SJCRH30 (cell line): ENCODE measurements around the gene ASAP2. TPM values are rescaled to one million over a fixed set of nuclear protein-coding genes. Genes with fewer than 3 reads are reported as not detected.

Experiments used
- DNase-seq, 2 experiments: peaks; one replicate each; pipeline ENCODE4 v3.0.0-alpha.2; 2015 to 2020
- H3K27ac ChIP-seq: fragments of 250-450 bp; sonication (Bioruptor Pico); 2 replicates; pipeline ENCODE4 v1.5.1; 2020; ENCODE audit warnings: mild to moderate bottlenecking, moderate library complexity
- H3K27me3 ChIP-seq: fragments of 250-450 bp; sonication (Bioruptor Pico); 2 replicates; pipeline ENCODE4 v1.5.1; 2020; ENCODE audit warnings: mild to moderate bottlenecking, moderate library complexity
- H3K36me3 ChIP-seq: fragments of 250-450 bp; sonication (Bioruptor Pico); 2 replicates; pipeline ENCODE4 v1.5.1; 2020; ENCODE audit warnings: mild to moderate bottlenecking, moderate library complexity
- H3K4me1 ChIP-seq: fragments of 250-450 bp; sonication (Bioruptor Pico); 2 replicates; pipeline ENCODE4 v1.5.1; 2020; ENCODE audit warnings: mild to moderate bottlenecking, moderate library complexity
- H3K4me3 ChIP-seq: fragments of 250-450 bp; sonication (Bioruptor Pico); 2 replicates; pipeline ENCODE4 v1.5.1; 2020; ENCODE audit warnings: mild to moderate bottlenecking, moderate library complexity
- H3K9me3 ChIP-seq: fragments of 250-450 bp; sonication (Bioruptor Pico); replicated peaks from 2 replicates; pipeline ENCODE4 v1.5.1; 2020; ENCODE audit warnings: mild to moderate bottlenecking, moderate library complexity
- total RNA-seq: library from RNA; depleted of rRNA; stranded (reverse); fragments of >200 nt; shearing (Covaris generic); gene quantifications from 2 replicates; pipeline ENCODE4 v1.2.3, GENCODE V29; 2014; rRNA removed

ASAP2 gene
- total RNA-seq, 1 experiment from 2014 or later = 32.6 TPM

- Histone ChIP-seq H3K4me3 (peak overlapping the region; percentile 91), H3K27me3 (no peaks in the 10 kb centered on the region), H3K9me3 (no peaks in the 10 kb centered on the region), H3K4me1 (peaks cover 10% of the 10 kb centered on the region), H3K36me3 (peaks cover 5% of the 10 kb centered on the region), H3K27ac (peak overlapping the region; percentile 64; the same call in 1 of the 2 replicates)
- no peak for DNase-seq
Measured at GRCh38 chr2:9424447-9425164, 218.0 kb downstream of the ASAP2 start.

GRCh38 chr2:9428965-9429577, 222.5 kb downstream of the ASAP2 start:
- DNase-seq = no peak
- H3K4me3 ChIP-seq = no peak overlapping the region
- peaks cover 10% of the 10 kb centered on the region for H3K4me1 ChIP-seq
- peaks cover 42% of the 10 kb centered on the region for H3K36me3 ChIP-seq
- H3K27ac ChIP-seq = no peak overlapping the region
- no peaks in the 10 kb centered on the region for H3K9me3 ChIP-seq
- H3K27me3 ChIP-seq = no peaks in the 10 kb centered on the region

GRCh38 chr2:9430316-9431293, 224.0 kb downstream of the ASAP2 start:
- Histone ChIP-seq H3K9me3 (no peaks in the 10 kb centered on the region), H3K36me3 (peaks cover 47% of the 10 kb centered on the region), H3K4me1 (no peaks in the 10 kb centered on the region), H3K27ac (no peak overlapping the region), H3K27me3 (no peaks in the 10 kb centered on the region), H3K4me3 (no peak overlapping the region)
- DNase-seq = no peak

- peaks cover 74% of the 10 kb centered on the region for H3K36me3 ChIP-seq
- H3K27ac ChIP-seq = no peak overlapping the region
- no peaks in the 10 kb centered on the region for H3K4me1 ChIP-seq
- H3K4me3 ChIP-seq = no peak overlapping the region
- no peaks in the 10 kb centered on the region for H3K9me3 ChIP-seq
- no peak for DNase-seq
- H3K27me3 ChIP-seq = no peaks in the 10 kb centered on the region
Measured at GRCh38 chr2:9434489-9434888, 227.9 kb downstream of the ASAP2 start.

GRCh38 chr2:9439536-9439935, 232.9 kb downstream of the ASAP2 start:
- Histone ChIP-seq H3K27me3 (no peaks in the 10 kb centered on the region), H3K36me3 (peaks cover 80% of the 10 kb centered on the region), H3K4me3 (no peak overlapping the region), H3K4me1 (no peaks in the 10 kb centered on the region), H3K9me3 (no peaks in the 10 kb centered on the region), H3K27ac (no peak overlapping the region)
- DNase-seq = no peak

DNA sequence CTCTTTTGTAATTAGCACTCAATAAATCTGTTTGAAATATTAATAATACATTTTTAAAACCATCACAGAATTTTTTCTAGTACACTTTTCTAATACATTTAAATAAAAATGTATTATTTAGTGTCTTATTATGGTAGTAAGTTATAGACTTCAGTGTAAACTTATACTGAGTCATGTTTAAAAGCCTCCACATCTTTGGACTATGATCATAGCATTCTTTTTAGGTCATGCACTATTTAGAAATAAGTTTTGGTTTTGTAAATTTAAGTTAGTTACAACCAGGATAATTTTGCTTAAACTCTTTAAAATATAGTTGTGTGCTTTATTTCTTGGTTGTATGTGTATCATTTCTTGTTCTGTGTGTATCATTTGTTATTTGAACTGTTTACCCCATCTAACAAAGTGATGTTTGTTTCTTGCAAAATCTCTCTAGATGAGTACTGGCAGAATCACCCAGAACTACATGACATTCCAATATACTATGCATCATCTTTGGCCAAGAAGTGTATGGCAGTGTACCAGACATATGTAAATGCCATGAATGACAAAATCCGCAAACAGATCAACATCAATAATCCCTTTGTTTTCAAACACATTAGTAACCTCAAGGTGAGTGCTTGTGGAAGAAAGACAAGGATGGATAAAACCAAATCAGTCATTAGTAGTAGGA, 233.6 kb downstream of the ASAP2 start:
- Histone ChIP-seq H3K4me3 (no peak overlapping the region), H3K27me3 (no peaks in the 10 kb centered on the region), H3K36me3 (peaks cover 83% of the 10 kb centered on the region), H3K9me3 (no peaks in the 10 kb centered on the region), H3K27ac (no peak overlapping the region), H3K4me1 (no peaks in the 10 kb centered on the region)
- no peak for DNase-seq

DNA sequence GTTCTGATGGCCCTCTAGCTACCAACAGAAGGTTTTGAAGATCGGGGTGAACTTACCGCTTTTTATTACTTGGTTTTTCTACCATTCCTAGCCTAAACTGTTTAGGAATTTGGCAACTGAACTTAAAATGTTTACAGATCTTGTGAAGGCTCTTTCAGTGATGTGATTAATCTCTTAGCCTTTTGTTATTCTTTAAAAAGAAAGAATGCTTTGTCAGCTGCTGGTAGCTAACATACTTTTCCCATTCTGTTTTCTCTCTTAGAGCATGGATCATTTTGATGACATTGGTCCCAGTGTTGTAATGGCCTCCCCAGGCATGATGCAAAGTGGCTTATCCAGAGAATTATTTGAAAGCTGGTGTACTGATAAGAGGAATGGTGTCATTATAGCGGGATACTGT, 234.9 kb downstream of the ASAP2 start:
- DNase-seq = no peak
- Histone ChIP-seq H3K4me3 (no peak overlapping the region), H3K36me3 (peaks cover 83% of the 10 kb centered on the region), H3K27ac (no peak overlapping the region), H3K9me3 (no peaks in the 10 kb centered on the region), H3K4me1 (peaks cover 6% of the 10 kb centered on the region; the same call in 1 of the 2 replicates), H3K27me3 (no peaks in the 10 kb centered on the region)

DNA sequence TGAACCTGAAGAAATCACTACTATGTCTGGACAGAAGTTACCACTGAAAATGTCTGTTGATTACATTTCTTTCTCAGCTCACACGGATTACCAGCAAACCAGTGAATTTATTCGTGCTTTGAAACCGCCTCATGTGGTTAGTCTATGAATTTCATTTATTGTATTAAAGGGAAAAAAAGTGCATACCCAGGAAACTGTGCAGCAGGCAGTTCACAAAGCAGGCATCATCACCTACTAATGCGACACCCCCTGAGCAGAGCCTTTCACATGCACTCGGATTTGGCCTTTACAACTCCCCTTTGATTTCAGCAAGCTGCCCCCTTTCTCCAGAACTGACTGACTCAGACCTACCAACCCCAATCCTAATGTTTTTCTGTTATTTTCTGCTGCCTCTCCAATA, 236.9 kb downstream of the ASAP2 start:
- no peak for DNase-seq
- Histone ChIP-seq H3K36me3 (peaks cover 80% of the 10 kb centered on the region), H3K27ac (no peak overlapping the region), H3K27me3 (no peaks in the 10 kb centered on the region), H3K4me1 (peaks cover 6% of the 10 kb centered on the region; the same call in 1 of the 2 replicates), H3K9me3 (no peaks in the 10 kb centered on the region), H3K4me3 (no peak overlapping the region)

DNA sequence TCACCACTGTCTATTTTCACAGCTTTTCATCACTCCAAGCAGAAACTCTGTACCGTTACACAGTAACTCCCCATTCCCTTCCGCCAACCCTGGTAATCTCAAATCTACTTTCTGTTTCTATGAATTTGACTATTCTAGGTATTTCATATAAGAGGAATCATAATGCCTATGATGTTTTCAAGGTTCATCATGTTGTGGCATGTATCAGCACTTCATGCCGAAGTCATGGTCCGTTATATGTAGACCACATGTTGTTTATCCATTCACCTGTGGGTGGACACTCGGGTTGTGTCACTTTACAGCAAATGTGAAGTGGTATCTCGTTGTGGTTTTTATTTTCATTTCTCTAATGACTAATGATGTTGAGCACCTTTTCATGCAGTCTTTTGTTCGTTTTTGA, 238.5 kb downstream of the ASAP2 start:
- peak overlapping the region; percentile 68 for H3K27ac ChIP-seq
- H3K4me1 ChIP-seq = peaks cover 6% of the 10 kb centered on the region; the same call in 1 of the 2 replicates
- DNase-seq = no peak
- H3K36me3 ChIP-seq = peaks cover 81% of the 10 kb centered on the region
- H3K27me3 ChIP-seq = no peaks in the 10 kb centered on the region
- no peak overlapping the region for H3K4me3 ChIP-seq
- no peaks in the 10 kb centered on the region for H3K9me3 ChIP-seq

- Histone ChIP-seq H3K4me3 (no peak overlapping the region), H3K36me3 (peaks cover 60% of the 10 kb centered on the region), H3K9me3 (no peaks in the 10 kb centered on the region), H3K27me3 (no peaks in the 10 kb centered on the region), H3K27ac (no peak overlapping the region), H3K4me1 (no peaks in the 10 kb centered on the region)
- no peak for DNase-seq
Measured at GRCh38 chr2:9451231-9451630, 244.6 kb downstream of the ASAP2 start.

Other genes with a start within 250 kb of the ASAP2 start
- gene MBOAT2, start 203.1 kb upstream of the ASAP2 start, total RNA-seq = 33.5 and 36.0 TPM in 2 replicates
- 63.0 and 68.7 TPM in 2 replicates for gene ITGB1BP1, start 216.7 kb downstream of the ASAP2 start, total RNA-seq
- 99.4 and 116 TPM in 2 replicates for gene CPSF3, start 216.8 kb downstream of the ASAP2 start, total RNA-seq